ENCODE data around the gene RITA1.
"Not testable (repeated sequence)": the region's sequence is repeated elsewhere in the genome, so short reads cannot be mapped to it uniquely, and the experiment has no call there.

Gene RITA1

GRCh38 chr12:113203852-113204760, 18.6 kb downstream of the RITA1 start:
- DNase-seq (ENCODE audit: low spot score) = no peak

DNA sequence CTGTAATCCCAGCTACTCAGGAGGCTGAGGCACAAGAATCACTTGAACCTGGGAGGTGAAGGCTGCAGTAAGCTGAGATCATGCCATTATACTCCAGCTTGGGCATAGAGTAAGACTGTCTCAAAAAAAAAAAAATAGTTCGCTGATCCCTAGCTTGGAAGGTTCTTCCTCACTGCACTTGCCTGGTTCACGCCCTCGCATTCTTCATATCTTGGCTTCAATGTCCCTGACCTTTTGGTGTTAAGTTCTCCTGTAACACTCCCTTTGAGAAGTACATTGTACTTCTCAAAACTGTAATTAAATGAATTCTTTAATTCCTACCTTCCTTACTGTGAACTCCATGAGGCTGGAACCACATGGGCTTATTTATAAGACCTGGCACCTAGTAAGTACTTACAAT, 19.3 kb downstream of the RITA1 start:
- no peak for DNase-seq (ENCODE audit: low spot score)

- DNase-seq (ENCODE audit: low spot score) = not testable (repeated sequence)
Observed at GRCh38 chr12:113206802-113207201, 21.3 kb downstream of the RITA1 start.

GRCh38 chr12:113207613-113208040, 22.1 kb downstream of the RITA1 start:
- DNase-seq (ENCODE audit: low spot score) = no peak

DNA sequence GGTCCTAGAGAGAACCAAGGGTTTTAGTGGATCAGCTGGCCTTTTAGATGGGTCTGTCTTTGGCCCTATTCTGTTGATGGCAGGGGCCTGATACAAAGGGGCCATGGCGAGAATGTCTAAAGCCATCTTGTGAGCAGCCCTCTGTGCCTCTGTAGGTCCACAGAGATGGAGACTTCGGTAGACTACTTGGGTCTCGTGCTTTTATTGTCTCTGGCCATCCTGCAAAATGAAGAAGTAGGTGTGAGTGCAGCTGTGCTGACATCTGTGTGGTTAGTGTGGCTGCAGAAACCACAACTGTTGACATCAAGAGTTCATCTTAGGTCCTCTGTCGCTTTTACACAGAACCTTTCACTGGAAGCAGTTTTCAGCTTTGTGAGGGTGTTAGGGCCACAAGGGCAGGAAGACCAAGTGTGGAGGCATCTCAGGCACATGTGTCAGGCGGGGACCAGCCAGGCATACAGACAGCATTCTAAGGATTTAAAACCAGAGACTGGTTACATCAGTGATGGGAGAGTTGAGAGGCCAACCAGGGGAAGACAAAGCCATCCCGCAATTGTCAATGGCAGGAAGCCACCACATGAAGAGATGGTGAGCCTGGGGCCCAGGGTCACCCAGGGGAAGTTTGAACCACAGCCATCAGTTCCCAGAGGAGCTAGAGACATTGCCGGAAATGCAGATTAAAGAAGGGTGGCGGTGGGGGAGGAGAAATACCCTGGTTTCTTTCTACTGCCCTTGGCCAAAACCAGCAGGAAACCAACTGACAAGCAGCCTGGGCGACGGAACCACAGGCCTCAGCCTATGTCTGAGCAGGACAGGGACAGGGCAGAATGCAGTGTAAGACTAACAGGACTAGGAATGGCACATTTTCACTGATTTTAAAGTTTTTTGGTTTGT, 22.8 kb downstream of the RITA1 start:
- no peak for DNase-seq (ENCODE audit: low spot score)

GRCh38 chr12:113211160-113211559, 25.6 kb downstream of the RITA1 start:
- no peak for DNase-seq (ENCODE audit: low spot score)

DNA sequence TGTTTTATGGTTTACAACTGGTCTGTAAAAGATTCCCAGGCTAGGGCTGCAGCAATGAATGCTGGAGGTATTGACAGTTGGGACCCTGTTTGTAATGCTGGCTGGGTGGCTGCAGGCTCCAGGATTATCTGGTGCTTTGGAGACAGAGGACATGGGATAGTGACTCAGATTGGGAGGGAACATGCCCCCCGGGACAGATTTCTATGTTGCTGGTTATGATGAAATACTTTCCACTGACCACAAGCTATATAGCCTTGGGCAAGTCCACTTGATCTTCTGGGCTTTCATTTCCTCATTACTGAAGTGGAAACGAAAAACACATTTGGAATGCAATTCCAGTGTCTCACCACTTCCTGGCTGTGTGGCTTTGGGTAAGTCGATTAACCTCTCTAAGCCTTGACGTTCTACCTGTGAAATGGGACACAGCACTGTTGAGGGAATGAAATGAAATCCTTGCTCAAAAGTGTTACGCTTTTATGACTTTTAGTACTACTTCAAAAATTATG, 29.4 kb downstream of the RITA1 start:
- peak; percentile 87 for DNase-seq (ENCODE audit: low spot score)

DNA sequence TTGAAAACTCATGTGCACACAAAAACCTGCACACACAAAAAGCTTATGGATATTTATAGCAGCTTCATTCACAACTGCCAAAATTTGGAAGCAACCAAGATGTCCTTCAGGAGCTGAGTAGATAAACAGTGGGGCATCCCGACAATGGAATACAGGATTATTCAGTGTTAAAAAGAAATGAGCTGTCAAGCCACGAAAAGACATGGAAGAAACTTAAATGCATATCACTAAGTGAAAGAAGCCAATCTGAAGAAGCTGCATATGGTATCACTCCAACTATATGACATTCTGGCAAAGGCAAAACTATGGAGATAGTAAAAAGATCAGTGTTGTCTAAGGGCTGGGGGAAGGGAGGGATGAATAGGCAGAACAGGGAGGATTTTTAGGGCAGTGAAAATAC, 30.5 kb downstream of the RITA1 start:
- DNase-seq (ENCODE audit: low spot score) = no peak

- DNase-seq (ENCODE audit: low spot score) = no peak
Observed at GRCh38 chr12:113220593-113221180, 35.2 kb downstream of the RITA1 start.

- peak; percentile 98 for DNase-seq (ENCODE audit: low spot score)
Observed at GRCh38 chr12:113221181-113221996, 35.9 kb downstream of the RITA1 start, which contains the start of gene TPCN1. Gene TPCN1 (plus strand): TSS chr12:113221464. CDS start chr12:113226853, 5,389 bp downstream.

DNA sequence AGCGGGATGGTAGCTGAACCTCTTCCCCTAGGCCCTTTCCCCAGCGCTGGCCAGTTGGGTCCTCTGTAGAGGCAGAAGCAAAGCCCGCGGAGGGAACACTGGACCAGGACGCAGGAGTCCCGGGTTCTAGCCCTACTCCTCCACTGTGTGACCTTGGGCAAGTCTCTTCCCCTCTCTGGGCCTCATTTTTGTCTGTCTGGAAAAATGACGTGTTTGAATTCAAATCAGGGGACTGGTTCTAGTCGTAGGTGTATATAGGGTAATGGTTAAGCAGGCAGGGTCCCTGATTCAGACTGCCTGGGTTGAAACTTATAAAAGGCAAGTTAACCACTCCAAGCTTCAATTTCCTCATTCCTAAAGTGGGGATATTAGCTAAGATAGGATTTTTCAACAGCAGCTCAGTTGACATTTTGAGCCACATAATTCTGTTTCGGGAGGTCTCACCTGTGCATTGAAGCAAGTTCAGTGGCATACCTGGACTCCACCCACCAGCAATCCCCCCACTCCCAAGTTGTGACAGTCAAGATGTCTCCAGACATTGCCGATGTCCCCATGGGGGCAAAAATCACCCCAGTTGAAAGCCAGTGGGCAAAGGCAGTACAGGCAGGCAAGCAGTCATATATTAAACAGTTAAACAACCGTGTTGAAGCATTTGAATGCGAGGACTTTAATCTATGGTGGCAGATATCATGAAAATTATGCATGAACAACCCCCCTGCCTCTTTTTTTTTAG, 36.6 kb downstream of the RITA1 start:
- DNase-seq (ENCODE audit: low spot score) = no peak

DNA sequence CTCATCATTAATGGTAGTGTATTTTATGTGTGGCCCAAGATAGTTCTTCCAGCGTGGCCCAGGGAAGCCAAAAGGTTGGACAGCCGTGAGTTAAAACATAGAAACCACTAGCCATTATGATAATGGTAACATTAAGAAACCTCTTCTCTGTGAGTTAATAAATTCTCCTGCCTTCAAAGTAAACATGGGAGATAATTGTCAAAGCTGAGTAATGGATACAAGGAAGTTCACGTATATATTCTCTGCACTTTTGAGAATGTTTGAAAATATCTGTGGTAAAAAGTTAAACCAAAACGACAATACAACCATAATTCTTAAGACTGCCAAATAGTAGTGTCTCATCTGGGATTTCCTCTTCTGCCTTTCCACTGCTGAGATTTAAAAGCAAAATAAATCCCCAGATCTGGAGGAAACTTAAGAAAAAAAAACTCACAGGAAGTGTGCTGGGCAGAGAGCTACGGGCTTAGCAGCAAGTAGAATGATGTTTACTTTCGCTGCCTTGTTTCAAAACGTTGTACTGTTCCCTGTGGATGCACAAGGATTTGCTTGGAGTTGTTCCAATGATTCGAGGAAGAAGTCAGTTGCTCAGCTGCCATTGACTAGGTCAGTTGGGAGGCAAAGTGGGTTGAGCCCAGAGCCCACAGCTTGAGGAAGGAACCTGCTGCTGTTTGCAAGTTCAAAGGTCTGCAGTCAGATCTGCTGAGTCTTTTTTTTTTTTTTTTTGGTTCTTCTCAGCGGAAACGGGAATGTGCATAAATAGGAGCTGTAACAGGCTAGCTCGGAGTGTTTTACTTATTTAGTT, 37.4 kb downstream of the RITA1 start:
- DNase-seq (ENCODE audit: low spot score) = peak; percentile 73

GRCh38 chr12:113224955-113225354, 39.4 kb downstream of the RITA1 start:
- no peak for DNase-seq (ENCODE audit: low spot score)

- DNase-seq (ENCODE audit: low spot score) = no peak
Observed at GRCh38 chr12:113226696-113227568, 41.4 kb downstream of the RITA1 start.

DNA sequence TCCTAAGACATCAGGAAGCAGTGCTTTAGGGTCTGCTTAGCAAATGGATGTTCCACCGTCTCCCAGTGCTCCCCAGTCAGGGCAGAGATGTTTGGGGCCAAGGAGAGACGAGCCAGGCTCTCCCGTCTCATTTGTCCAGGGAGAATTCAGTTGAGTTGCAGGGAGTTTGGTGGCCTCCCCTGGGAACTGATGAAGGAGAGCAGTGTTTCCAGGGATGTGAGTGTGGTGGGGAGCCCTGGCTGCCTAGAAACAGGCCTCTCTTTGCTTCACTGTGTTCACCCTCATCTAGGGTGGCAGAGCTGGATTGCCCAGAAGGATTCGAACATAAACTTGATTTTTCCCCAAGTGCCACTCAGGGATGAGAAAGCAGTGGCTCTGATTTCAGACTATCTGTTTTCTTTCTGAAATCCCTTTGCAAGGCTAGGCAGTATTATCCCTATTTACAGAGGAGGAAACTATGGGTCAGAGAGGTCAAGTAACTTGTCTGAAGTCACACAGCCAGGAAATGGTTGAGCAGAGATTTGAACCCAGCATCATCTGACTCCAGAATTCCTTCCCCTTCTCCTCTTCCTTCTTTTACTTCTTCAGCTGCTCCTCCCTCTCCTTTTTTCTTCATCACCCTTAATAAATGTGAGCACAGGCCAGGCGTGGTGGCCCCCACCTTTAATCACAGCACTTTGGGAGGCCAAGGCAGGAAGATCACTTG, 42.3 kb downstream of the RITA1 start:
- DNase-seq (ENCODE audit: low spot score) = no peak

GRCh38 chr12:113228394-113229028, 43.0 kb downstream of the RITA1 start:
- DNase-seq (ENCODE audit: low spot score) = no peak
